ENCODE data around the gene ZFYVE1.

DNA sequence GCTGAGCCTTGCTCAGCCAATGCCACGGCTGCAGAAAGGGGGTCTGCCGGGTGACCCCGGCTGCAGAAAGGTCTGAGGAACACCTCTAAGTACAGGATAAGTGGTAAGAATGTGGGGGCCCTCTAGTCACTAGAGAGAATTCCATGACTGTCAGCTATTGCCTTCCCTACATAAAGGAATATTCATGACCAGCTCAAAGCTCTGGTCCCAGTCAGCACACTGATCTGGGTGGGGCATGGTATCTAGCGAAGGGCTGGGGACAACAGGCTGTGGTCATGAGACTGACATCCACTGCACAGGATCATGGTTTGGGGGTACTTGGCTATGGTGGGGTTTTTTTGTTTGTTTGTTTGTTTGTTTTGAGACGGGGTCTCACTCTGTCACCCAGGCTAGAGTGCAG is 58.6 kb downstream of the ZFYVE1 start:
- no peak for TF ChIP-seq SUZ12 (IDR thresholded peaks at IDR 0.05)
- no peak for TF ChIP-seq FOXM1 (IDR thresholded peaks at IDR 0.05; ENCODE audit: borderline replicate concordance)
- TF ChIP-seq BHLHE40 (IDR thresholded peaks at IDR 0.05; ENCODE audit: borderline replicate concordance): no peak

Measured in HEK293T (cell line).